Upper lobe of right lung (tissue), 1 donor: ENCODE results near the gene PTPRG. TPM values are rescaled to one million over a fixed set of nuclear protein-coding genes. Genes with fewer than 3 reads are reported as not detected.

Experiments used
- ATAC-seq: fragments of 200-7000 bp; cut with Tn5 transposase; one replicate; pipeline ENCODE4 v1.9.1; 2020; ENCODE audit warnings: mild to moderate bottlenecking, moderate library complexity
- DNase-seq: peaks from one replicate; pipeline ENCODE4 v3.0.0-alpha.2; 2020
- H3K27ac ChIP-seq: fragments of 200-600 bp; one replicate; pipeline ENCODE4 v1.8.0; 2022
- H3K27me3 ChIP-seq: fragments of 200-600 bp; one replicate; pipeline ENCODE4 v1.8.0; 2022; ENCODE audit warnings: mild to moderate bottlenecking
- H3K36me3 ChIP-seq: fragments of 200-600 bp; one replicate; pipeline ENCODE4 v1.8.0; 2022
- H3K4me1 ChIP-seq: fragments of 200-600 bp; one replicate; pipeline ENCODE4 v1.8.0; 2022
- H3K4me3 ChIP-seq: fragments of 200-600 bp; one replicate; pipeline ENCODE4 v1.8.0; 2022; ENCODE audit warnings: mild to moderate bottlenecking
- H3K9me3 ChIP-seq: fragments of 200-600 bp; one replicate; pipeline ENCODE4 v1.8.0; 2022
- intact Hi-C: fragments of 100-400 bp; cut with DNase I; formaldehyde crosslinking; loops from one replicate; pipeline ENCODE4 v1.11.0; 2022
- total RNA-seq: library from RNA; stranded (reverse); fragmentation: NEBNext Ultra II Directional; extraction: Animal tissue kit (Norgen Biotek cat#: 25700); gene quantifications from one replicate; pipeline ENCODE4 v1.2.1, GENCODE V29; 2021
- TF ChIP-seq, protein P1 (sequence below): fragments of 200-600 bp; IDR thresholded peaks from one replicate; pipeline ENCODE4 v1.8.0; 2022; ENCODE audit warnings: antibody characterized with exemption
- donor health status: DM: no; HTN: yes; CAD: no; lungs with severe emphysema.

PTPRG gene
- total RNA-seq, 1 donor from 2014 or later, result 86.7 TPM

DNA sequence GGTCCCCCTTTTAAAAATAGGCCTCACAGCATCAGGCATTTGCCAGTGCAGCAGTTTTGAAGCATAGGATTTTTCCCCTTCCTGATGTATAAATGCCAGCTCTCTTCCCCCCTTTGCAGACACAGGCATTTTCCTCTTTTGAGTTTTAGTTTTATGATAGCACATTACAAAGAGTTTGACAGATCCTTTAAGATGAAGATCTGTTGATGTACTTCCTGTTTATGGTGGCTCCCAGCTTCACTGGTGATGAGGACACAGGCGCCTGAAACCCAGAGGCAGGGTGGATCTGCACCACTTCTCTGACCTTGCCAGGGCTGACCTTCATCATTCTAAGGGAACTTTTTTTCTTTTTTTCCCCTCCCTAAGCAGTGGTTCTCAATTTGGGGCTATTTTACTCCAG, 243.4 kb downstream of the PTPRG start:
- Histone ChIP-seq H3K27ac (no peak overlapping the region), H3K9me3 (no peaks in the 10 kb centered on the region), H3K27me3 (no peaks in the 10 kb centered on the region), H3K36me3 (no peaks in the 10 kb centered on the region), H3K4me1 (peaks cover 41% of the 10 kb centered on the region), H3K4me3 (no peak overlapping the region)
- ATAC-seq (no peak), DNase-seq (no peak)
- intact Hi-C loops, result no loop called here
- TF ChIP-seq, protein P1, sequence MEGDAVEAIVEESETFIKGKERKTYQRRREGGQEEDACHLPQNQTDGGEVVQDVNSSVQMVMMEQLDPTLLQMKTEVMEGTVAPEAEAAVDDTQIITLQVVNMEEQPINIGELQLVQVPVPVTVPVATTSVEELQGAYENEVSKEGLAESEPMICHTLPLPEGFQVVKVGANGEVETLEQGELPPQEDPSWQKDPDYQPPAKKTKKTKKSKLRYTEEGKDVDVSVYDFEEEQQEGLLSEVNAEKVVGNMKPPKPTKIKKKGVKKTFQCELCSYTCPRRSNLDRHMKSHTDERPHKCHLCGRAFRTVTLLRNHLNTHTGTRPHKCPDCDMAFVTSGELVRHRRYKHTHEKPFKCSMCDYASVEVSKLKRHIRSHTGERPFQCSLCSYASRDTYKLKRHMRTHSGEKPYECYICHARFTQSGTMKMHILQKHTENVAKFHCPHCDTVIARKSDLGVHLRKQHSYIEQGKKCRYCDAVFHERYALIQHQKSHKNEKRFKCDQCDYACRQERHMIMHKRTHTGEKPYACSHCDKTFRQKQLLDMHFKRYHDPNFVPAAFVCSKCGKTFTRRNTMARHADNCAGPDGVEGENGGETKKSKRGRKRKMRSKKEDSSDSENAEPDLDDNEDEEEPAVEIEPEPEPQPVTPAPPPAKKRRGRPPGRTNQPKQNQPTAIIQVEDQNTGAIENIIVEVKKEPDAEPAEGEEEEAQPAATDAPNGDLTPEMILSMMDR, result no peak

DNA sequence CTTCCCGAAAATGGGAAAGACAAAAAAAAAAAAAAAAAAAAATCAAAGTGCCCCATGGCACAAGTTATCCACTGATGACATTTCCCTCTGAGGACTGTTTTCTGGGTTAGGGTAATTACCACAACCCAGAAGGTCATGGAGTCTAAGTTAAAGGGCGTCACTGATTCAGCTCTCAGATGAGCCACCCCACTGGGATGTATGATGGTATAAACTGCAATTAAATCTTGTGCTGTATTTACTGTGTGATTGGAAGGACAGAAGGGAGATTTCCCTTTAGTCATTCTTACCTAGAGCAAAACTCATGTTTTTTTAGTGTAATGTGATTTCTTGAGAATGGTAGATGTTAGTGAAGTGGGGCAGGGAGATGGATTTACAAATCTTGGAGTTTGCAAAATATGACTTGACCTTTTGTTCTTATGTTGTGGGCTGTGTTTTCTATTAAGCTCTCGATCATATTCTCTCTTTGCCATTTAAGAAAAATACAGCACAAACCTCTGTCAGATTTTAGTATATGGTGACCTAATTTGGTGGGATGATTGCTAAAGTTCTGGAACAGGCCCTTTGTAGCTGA, 244.2 kb downstream of the PTPRG start:
- Histone ChIP-seq H3K4me3 (no peak overlapping the region), H3K9me3 (no peaks in the 10 kb centered on the region), H3K4me1 (peaks cover 46% of the 10 kb centered on the region), H3K27ac (no peak overlapping the region), H3K36me3 (no peaks in the 10 kb centered on the region), H3K27me3 (no peaks in the 10 kb centered on the region)
- intact Hi-C loops, result no loop called here
- no peak for ATAC-seq
- TF ChIP-seq, protein P1, result no peak
- DNase-seq, result no peak

DNA sequence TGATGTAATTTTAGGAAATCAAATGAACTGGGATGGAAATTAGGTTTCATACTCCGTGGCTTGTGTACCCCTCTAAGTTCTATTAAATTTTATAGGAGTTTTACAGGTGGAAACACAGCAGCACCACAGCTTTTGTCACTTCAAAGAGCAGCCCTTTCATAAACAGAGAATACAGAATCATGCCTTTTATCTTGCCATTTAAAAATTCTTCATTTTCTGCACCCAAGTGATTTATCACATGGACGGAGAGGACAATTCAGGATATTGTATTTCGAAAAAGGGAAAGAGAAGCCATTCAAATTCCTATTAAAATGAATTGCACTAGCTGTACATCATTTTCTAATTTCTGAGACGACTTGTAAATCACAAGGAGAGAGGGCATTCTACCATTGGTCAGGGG, 245.4 kb downstream of the PTPRG start:
- TF ChIP-seq, protein P1, result no peak
- intact Hi-C loops, result no loop called here
- Histone ChIP-seq H3K27ac (no peak overlapping the region), H3K4me1 (peaks cover 46% of the 10 kb centered on the region), H3K27me3 (no peaks in the 10 kb centered on the region), H3K36me3 (no peaks in the 10 kb centered on the region), H3K4me3 (no peak overlapping the region), H3K9me3 (no peaks in the 10 kb centered on the region)
- ATAC-seq (no peak), DNase-seq (no peak)

- peak; percentile 65 for ATAC-seq
- H3K27ac ChIP-seq, result peak overlapping the region; percentile 9
- no peaks in the 10 kb centered on the region for H3K27me3 ChIP-seq
- no peak overlapping the region for H3K4me3 ChIP-seq
- TF ChIP-seq, protein P1, result no peak
- H3K36me3 ChIP-seq, result no peaks in the 10 kb centered on the region
- intact Hi-C loops, result no loop called here
- H3K9me3 ChIP-seq, result no peaks in the 10 kb centered on the region
- peaks cover 46% of the 10 kb centered on the region for H3K4me1 ChIP-seq
- no peak for DNase-seq
Observed at GRCh38 chr3:61807865-61808276, 246.5 kb downstream of the PTPRG start.

DNA sequence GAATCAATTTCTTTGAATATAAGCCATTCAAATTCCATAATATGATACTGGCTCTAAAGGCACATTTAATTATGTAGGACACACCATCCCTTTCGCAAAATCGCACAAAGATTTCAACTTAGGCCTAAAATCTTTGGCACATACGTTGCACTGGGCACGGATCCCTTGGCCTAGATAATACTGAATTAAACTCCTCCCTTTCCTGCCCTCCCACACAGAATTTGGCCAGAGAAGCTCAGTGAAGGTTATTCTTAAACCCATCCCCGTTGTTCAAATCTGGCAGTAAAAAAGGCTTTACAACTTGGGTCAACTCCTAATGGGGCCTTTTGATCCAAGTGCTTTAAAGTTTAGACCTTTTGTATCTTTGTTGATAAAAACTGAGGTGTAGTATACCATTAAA, 247.2 kb downstream of the PTPRG start:
- no peak overlapping the region for H3K27ac ChIP-seq
- intact Hi-C loops, result no loop called here
- DNase-seq, result no peak

More for the DNA sequence above, 247.2 kb downstream of the PTPRG start:
- Histone ChIP-seq H3K9me3 (no peaks in the 10 kb centered on the region), H3K4me3 (no peak overlapping the region), H3K27me3 (no peaks in the 10 kb centered on the region), H3K4me1 (peaks cover 46% of the 10 kb centered on the region), H3K36me3 (no peaks in the 10 kb centered on the region)
- TF ChIP-seq, protein P1, result no peak
- ATAC-seq, result no peak
